ENCODE results near the gene RAB43. TPM values are rescaled to one million over a fixed set of nuclear protein-coding genes. Genes with fewer than 3 reads are reported as not detected.

The RAB43 gene
- total RNA-seq, 1 donor from 2014 or later: 5.1 TPM

DNA sequence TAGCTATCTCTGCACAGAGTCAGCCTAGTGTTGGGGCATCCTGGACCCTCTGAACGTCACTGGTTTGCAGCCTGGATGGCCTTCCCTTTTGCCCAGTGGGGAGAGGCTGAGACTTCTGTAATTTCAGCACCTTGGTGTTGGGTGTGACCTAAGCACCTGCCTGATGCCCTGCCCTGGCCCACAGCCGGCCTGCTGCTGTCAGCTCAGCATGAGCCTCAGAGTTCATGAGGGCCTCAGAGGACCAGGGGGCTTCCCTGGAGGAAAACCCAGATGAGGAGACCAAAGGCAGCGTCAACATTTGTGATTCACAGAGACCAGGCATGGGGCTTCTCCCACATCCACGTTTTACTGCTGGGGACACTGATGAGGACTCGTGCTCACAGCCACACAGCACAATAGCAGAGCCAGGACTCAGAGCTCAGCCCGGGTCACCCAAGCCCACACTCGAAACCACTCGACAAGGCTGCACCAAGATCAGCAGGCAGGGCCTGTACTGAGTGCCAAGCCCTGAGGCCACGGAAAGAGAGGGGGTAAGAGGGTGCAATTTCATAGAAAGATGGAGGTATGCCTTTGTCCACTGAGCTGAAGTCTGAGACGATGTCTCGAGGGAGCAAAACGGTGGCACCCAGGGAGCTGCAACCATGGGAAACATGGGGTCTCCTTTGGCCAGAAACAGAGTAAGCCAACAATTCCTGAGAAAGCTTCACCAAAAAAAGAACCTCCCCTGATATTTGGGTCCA, 70.9 kb downstream of the RAB43 start:
- intact Hi-C loops (cut with DNase I): no loop called here
- no peak for ATAC-seq (ENCODE audit: poor library complexity)
- DNase-seq: peak; percentile 38

GRCh38 chr3:129047553-129047839, 74.1 kb downstream of the RAB43 start:
- intact Hi-C loops (cut with DNase I): no loop called here
- DNase-seq (peak; percentile 26), ATAC-seq (ENCODE audit: poor library complexity) (no peak)

DNA sequence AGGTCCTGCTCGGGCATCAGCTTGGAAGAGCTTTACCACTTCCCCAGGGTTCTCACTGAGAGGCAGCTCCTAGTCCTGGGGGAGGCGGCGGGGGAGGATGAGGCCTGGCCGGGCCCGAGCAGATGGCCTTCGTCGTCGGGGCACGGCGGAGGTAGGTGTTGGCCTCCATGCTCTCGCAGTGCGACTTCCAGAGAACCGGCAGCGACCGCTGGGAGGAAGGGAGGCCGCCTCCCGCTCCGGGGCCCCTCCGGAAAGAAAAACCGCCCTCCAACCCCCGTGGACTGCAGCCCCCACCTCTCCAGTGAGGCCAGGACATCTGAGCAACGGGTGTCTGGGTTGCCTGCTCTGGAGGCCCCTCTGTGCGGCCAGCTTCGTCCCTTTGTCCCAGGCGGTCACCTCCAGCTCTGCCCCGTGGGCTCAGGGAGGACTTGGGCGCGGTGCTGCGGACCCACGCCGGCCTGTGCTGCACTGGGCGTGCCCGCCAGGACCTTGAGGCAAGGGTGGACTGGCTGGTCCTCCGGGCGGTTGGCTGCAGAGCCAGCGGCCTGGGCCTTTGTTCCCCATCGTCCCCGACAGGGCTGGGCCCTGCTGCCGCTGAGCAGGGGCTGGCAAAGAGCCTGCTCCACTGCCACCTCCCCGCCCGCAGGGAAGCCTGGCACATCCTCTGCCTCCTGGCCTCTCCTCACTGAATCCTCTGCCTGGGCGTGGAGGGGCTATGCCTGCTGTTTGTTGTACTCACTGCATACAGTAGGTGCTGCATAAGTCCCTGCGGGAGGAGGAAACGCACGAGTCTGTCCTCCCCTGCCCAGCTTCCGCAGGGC, 74.7 kb downstream of the RAB43 start:
- intact Hi-C loops (cut with DNase I): no loop called here
- no peak for ATAC-seq (ENCODE audit: poor library complexity)
- no peak for DNase-seq

DNA sequence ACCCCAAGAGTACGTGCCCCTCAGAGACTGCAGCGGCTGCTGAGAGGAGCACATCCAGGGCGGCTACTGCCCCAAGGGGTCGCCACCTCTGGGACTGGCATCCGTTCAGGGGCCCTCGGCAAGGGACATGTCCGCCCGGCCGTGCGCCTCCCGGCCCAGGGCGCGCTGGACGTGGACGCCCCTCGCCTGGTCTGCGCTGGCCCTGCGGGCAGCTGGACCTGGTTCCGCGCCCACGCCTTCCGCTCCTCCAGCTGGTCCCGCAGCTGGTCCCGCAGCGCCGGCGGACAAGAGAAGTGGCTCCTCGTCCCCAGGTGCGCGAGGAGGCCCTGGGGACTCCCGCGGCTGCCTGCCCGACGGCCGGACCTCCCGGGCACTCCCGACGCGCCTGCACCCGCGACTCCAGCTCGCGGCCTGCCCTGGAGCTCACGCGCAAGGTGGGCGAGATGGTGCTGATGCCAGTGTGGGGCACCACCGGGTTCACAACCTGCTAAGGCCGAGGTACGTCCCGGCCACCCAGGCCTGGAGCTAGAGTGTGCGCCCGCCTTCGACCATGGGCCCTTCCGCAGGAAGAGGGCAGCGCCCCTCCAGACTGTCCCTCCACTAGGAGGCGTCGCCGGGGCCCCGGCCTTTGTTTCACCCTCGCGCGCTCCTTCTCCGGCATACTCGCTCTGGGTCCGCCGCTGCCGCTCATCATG, 75.4 kb downstream of the RAB43 start:
- peak; percentile 39 for DNase-seq
- intact Hi-C loops (cut with DNase I): no loop called here
- ATAC-seq (ENCODE audit: poor library complexity): peak; percentile 26

- intact Hi-C loops (cut with DNase I): no loop called here
- ATAC-seq (ENCODE audit: poor library complexity) (peak; percentile 81), DNase-seq (peak; percentile 69)
These were observed 75.9 kb downstream of the RAB43 start for GRCh38 chr3:129045675-129046036.

GRCh38 chr3:129040579-129041300, 80.9 kb downstream of the RAB43 start:
- peak; percentile 28 for DNase-seq
- intact Hi-C loops (cut with DNase I): no loop called here

DNA sequence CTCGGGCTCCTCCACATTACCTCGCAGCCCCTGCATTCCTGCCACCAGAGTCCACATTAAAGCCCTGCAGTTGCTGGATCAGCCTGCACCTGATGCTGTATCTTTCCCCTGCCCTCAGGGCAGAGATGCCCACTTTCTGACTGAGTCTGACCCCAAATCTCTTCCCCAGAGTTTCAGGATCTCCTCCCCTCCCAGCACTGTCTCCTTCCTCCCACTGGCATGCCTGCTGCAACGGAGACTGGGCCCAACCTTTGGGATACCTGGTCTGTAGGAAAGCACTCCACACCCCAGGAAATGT, 81.6 kb downstream of the RAB43 start:
- ATAC-seq (ENCODE audit: poor library complexity) (no peak), DNase-seq (no peak)
- intact Hi-C loops (cut with DNase I): no loop called here

More at GRCh38 chr3:129040579-129041300, 80.9 kb downstream of the RAB43 start:
- ATAC-seq (ENCODE audit: poor library complexity): no peak

DNA sequence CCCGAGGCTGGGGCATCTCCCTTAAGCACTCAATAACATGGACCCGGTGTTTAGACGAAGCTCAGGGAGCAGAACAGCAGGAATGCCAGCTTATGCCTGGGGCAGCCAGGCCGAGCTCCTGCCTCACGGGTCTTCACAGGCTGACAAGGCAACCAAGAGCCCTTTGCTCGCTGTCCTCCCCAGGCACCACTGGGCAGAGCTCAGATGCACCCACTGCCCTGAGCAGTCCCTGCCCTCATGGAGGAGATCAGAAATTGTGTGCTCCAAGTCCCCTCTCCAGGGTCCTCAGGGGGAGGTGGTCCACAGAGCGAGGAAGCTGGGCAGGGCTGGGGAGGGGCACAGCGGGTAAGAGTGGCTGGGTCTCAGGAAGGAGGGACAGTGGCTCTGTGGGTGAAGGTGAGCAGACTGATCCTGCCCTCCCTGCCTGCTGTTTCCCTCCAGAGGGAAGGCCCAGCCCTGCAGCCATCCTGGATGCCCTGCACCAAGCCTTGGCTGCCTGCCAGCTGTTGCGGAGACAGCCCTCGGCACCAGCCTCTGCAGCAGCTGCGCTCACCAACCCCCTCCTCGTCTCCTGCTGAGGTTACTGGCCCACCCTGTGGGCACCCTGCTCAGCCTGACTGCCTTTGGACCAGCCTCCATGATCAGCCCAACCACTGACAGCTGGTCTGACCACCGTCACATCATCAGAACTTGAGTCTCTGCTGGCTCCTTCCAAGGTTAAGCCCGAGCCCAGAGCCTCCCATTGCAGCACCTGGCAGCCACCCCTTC, 82.1 kb downstream of the RAB43 start:
- intact Hi-C loops (cut with DNase I): no loop called here
- peak; percentile 53 for ATAC-seq (ENCODE audit: poor library complexity)
- DNase-seq: peak; percentile 68

DNA sequence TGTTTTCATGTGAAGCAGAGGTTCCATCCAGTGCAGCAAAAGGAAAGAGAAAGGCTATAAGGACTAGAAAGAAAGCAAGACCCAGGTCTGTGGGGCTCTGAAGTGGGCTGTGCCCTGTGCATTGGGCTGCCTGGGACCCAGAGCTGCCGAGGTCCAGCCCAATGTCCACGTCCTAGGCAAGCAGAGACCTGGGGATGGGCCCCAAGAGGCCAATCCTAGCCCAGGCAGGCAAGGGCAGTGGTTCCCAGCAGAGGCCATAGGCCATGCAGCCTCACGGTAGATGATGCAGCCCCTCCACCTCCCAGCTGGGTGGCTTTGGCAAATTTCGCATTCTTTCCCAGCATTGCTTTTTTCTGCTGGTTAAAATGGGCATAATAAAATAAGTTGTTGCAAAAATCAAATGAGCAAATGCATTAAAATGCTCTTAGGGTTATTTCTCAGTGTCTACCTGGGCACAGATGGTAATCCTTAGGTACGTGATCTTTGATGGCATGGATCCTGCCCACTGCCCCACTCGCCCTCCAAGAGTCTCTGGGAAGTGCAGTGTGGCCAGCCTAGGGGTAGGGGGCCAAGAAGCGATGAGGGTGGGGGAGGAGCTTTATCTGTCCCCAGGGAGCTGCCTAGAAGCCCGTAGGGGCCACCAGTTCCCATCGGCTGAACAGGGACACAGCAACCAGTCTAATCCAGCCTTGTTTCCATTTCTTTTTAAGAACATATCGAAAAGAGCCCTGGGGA, 83.3 kb downstream of the RAB43 start:
- ATAC-seq (ENCODE audit: poor library complexity): no peak
- DNase-seq: no peak
- intact Hi-C loops (cut with DNase I): no loop called here

Other genes with a start within 250 kb of the RAB43 start
- 46.6 TPM for gene ACAD9, start 242.2 kb downstream of the RAB43 start, total RNA-seq
- gene CFAP92, start 127.7 kb downstream of the RAB43 start, total RNA-seq: not detected
- gene EFCC1, start 120.5 kb downstream of the RAB43 start, total RNA-seq: 2.4 TPM
- not detected for gene GP9, start 61.0 kb downstream of the RAB43 start, total RNA-seq
- gene ISY1, start 39.3 kb upstream of the RAB43 start, total RNA-seq: 28.0 TPM
- gene CNBP, start 62.1 kb upstream of the RAB43 start, total RNA-seq: 476 TPM
- gene COPG1, start 127.8 kb upstream of the RAB43 start, total RNA-seq: 80.6 TPM
- 42.7 TPM for gene HMCES, start 157.1 kb upstream of the RAB43 start, total RNA-seq

All from Right ventricle myocardium superior (tissue), 1 donor.